GM12878 (cell line): Measurements from ENCODE around the gene MANBA. TPM values are rescaled to one million over a fixed set of nuclear protein-coding genes. Genes with fewer than 3 reads are reported as not detected.

Source experiments
- ATAC-seq: fragments of 200-7000 bp; cut with Tn5 transposase; 3 replicates; pipeline ENCODE4 v1.9.1; 2020; ENCODE audit warnings: mild to moderate bottlenecking, moderate library complexity
- BruUV-seq: library from RNA; stranded (reverse); fragments of 400-500 nt; replicated peaks from 2 replicates; lab custom pipeline; 2021; lab: Mats Ljungman, UMichigan
- CTCF ChIA-PET: fragments of 300-600 bp; sonication (Branson Sonifier 250); formaldehyde crosslinking; extraction: SDS; loops from one replicate; lab custom pipeline; 2021; ENCODE audit warnings: inconsistent platforms; lab: Yijun Ruan, JAX
- POLR2A ChIA-PET: fragments of 350-600 bp; formaldehyde crosslinking; extraction: SDS; loops from one replicate; lab custom pipeline; 2021; ENCODE audit warnings: inconsistent platforms; lab: Charles Lee
- RAD21 ChIA-PET: fragments of 300-600 bp; sonication (Branson Sonifier 250); formaldehyde crosslinking; loops from one replicate; lab custom pipeline; 2023; ENCODE audit warnings: antibody characterized with exemption; ENCODE audit not compliant: unreplicated experiment; lab: Charles Lee
- SMC1A ChIA-PET: fragments of 300-600 bp; sonication (Branson Sonifier 250); formaldehyde crosslinking; loops from one replicate; lab custom pipeline; 2023; ENCODE audit not compliant: unreplicated experiment, uncharacterized antibody; lab: Charles Lee
- DNase-seq: peaks from one replicate; pipeline ENCODE4 v3.0.0-alpha.2; 2011; ENCODE audit warnings: low read depth, low spot score
- FAIRE-seq: peaks from 3 replicates; lab custom pipeline; 2011; peaks lifted over from hg19 to GRCh38; lab: Jason Lieb, UNC
- H2AFZ ChIP-seq: 2 replicates; pipeline ENCODE4 v1.6.0; 2011; ENCODE audit warnings: low read depth, low read length, control low read depth; ENCODE audit not compliant: control insufficient read depth
- H3K27ac ChIP-seq: 2 replicates; pipeline ENCODE4 v1.5.1; 2011; ENCODE audit warnings: control low read depth; ENCODE audit not compliant: control insufficient read depth, insufficient read depth
- H3K27me3 ChIP-seq, 2 experiments: replicated peaks in 1 of 2; 2 replicates each; pipeline versions ENCODE4 v1.6.0 to v1.6.1; 2011; ENCODE audit warnings: low read length in 1 of 2; ENCODE audit not compliant: control insufficient read depth in 2 of 2, insufficient read depth in 2 of 2
- H3K36me3 ChIP-seq, 2 experiments: 2 replicates each; pipeline ENCODE4 v1.5.1; 2011; ENCODE audit warnings: low read length in 1 of 2; ENCODE audit not compliant: control insufficient read depth in 2 of 2, insufficient read depth in 2 of 2
- H3K4me1 ChIP-seq: 2 replicates; pipeline ENCODE4 v1.6.1; 2011; ENCODE audit warnings: mild to moderate bottlenecking, low read length, moderate library complexity, mixed read lengths; ENCODE audit not compliant: control insufficient read depth, insufficient read depth
- H3K4me2 ChIP-seq: 2 replicates; pipeline ENCODE4 v1.6.0; 2011; ENCODE audit warnings: control low read depth; ENCODE audit not compliant: control insufficient read depth, insufficient read depth
- H3K4me3 ChIP-seq: fragments of 200-600 bp; sonication (generic); 2 replicates; pipeline ENCODE4 v1.5.1; 2016
- H3K79me2 ChIP-seq: 2 replicates; pipeline ENCODE4 v1.6.0; 2011; ENCODE audit warnings: low read length; ENCODE audit not compliant: control insufficient read depth, insufficient read depth
- H3K9ac ChIP-seq: 2 replicates; pipeline ENCODE4 v1.8.0; 2011; ENCODE audit warnings: low read length, control low read depth, mixed read lengths; ENCODE audit not compliant: control insufficient read depth, insufficient read depth
- H3K9me3 ChIP-seq: replicated peaks from 3 replicates; pipeline ENCODE4 v1.5.1; 2011; ENCODE audit warnings: mild to moderate bottlenecking, low read length; ENCODE audit not compliant: control insufficient read depth, insufficient read depth
- H4K20me1 ChIP-seq: 2 replicates; pipeline ENCODE4 v1.6.0; 2011; ENCODE audit not compliant: control insufficient read depth, insufficient read depth
- BACH1 ChIP-seq: fragments of 450-650 bp; IDR thresholded peaks from 2 replicates; pipeline ENCODE4 v1.6.1; 2017; ENCODE audit warnings: mild to moderate bottlenecking, borderline replicate concordance
- CREB1 ChIP-seq: IDR thresholded peaks from 2 replicates; pipeline ENCODE4 v1.6.1; 2012; ENCODE audit warnings: low read depth, mild to moderate bottlenecking, inconsistent platforms
- FOXM1 ChIP-seq: IDR thresholded peaks from 2 replicates; pipeline ENCODE4 v1.6.1; 2012; ENCODE audit warnings: low read depth, mild to moderate bottlenecking, inconsistent platforms, low read length, moderate library complexity
- JUNB ChIP-seq: IDR thresholded peaks from 2 replicates; pipeline ENCODE4 v1.6.1; 2016; ENCODE audit warnings: antibody characterized with exemption, mild to moderate bottlenecking
- MTA2 ChIP-seq: fragments of 450-650 bp; IDR thresholded peaks from 2 replicates; pipeline ENCODE4 v1.6.1; 2016; ENCODE audit warnings: low read depth, mild to moderate bottlenecking, moderate library complexity
- NFIC ChIP-seq: IDR thresholded peaks from 2 replicates; pipeline ENCODE4 v1.6.1; 2012; ENCODE audit warnings: low read depth, mild to moderate bottlenecking, inconsistent platforms, low read length, moderate library complexity
- NFXL1 ChIP-seq: fragments of 450-650 bp; IDR thresholded peaks from 2 replicates; pipeline ENCODE4 v1.6.1; 2017; ENCODE audit warnings: antibody characterized with exemption, mild to moderate bottlenecking, borderline replicate concordance
- NRF1 ChIP-seq: conservative IDR thresholded peaks from 2 replicates; pipeline ENCODE4 v1.6.1; 2011; ENCODE audit warnings: mild to moderate bottlenecking, low read depth, low read length, improper control_type of control experiment
- PAX8 ChIP-seq: fragments of 450-650 bp; IDR thresholded peaks from 2 replicates; pipeline ENCODE4 v1.6.1; 2017; ENCODE audit warnings: mild to moderate bottlenecking, moderate library complexity
- PBX3 ChIP-seq: IDR thresholded peaks from 2 replicates; pipeline ENCODE4 v1.6.1; 2011; ENCODE audit warnings: mild to moderate bottlenecking, low read depth, low read length, moderate library complexity; ENCODE audit not compliant: insufficient replicate concordance
- POLR2A ChIP-seq: IDR thresholded peaks from 2 replicates; pipeline ENCODE4 v1.6.1; 2011; ENCODE audit warnings: low read depth, mild to moderate bottlenecking, low read length
- RFX5 ChIP-seq: IDR thresholded peaks from 2 replicates; pipeline ENCODE4 v1.6.1; 2011; ENCODE audit warnings: low read depth, low read length, improper control_type of control experiment
- SKIL ChIP-seq: fragments of 450-650 bp; IDR thresholded peaks from 2 replicates; pipeline ENCODE4 v1.6.1; 2017; ENCODE audit warnings: mild to moderate bottlenecking, low read depth, inconsistent platforms; ENCODE audit not compliant: poor library complexity, severe bottlenecking
- SUZ12 ChIP-seq: fragments of 200-600 bp; sonication (generic); IDR thresholded peaks from one replicate; pipeline ENCODE4 v1.6.1; 2018; ENCODE audit warnings: antibody characterized with exemption, mild to moderate bottlenecking; ENCODE audit not compliant: unreplicated experiment
- TCF12 ChIP-seq: IDR thresholded peaks from 2 replicates; pipeline ENCODE4 v1.6.1; 2011; ENCODE audit warnings: low read depth, mild to moderate bottlenecking, low read length
- YBX1 ChIP-seq: fragments of 450-650 bp; IDR thresholded peaks from 2 replicates; pipeline ENCODE4 v1.6.1; 2016; ENCODE audit warnings: antibody characterized with exemption
- ZNF217 ChIP-seq: fragments of 450-650 bp; IDR thresholded peaks from 2 replicates; pipeline ENCODE4 v1.6.1; 2017; ENCODE audit warnings: antibody characterized with exemption, mild to moderate bottlenecking
- WGBS: methylation state at CpG from one replicate; pipeline ENCODE4 v1.1.6; 2016; ENCODE audit warnings: low lambda C conversion rate; ENCODE audit not compliant: insufficient replicate concordance, insufficient coverage; ENCODE audit errors: missing lambda C conversion rate; 5-methylcytosine and 5-hydroxymethylcytosine counted together
- in situ Hi-C: fragments of 300-500 bp; cut with MboI; formaldehyde crosslinking; loops from 9 replicates; pipeline ENCODE4 v1.14.3; 2018; ENCODE audit warnings: mixed read lengths
- intact Hi-C: fragments of 100-400 bp; cut with micrococcal nuclease; formaldehyde crosslinking; loops from one replicate; pipeline ENCODE4 v1.14.2; 2022; ENCODE audit not compliant: unreplicated experiment
- polyA plus RNA-seq, 11 experiments: library from polyadenylated mRNA; depleted of rRNA in 4 of 11; unstranded in 6 of 11; stranded (reverse) in 5 of 11; fragments of >200 nt; fragmentation: Nextera tagmentation in 4 of 11; fragmentation: Illumina TruSeq in 1 of 11; extraction: Ambion mirVana in 4 of 11; extraction: Trizol in 1 of 11; gene quantifications; 1 replicate in 1 of 11; 2 replicates in 10 of 11; pipeline versions ENCODE4 v1.2.1 to v1.2.3, GENCODE V29; 2011 to 2016; ENCODE audit warnings: inconsistent platforms in 2 of 11, missing spikeins in 2 of 11, low read depth in 1 of 11
- total RNA-seq, 4 experiments: library from RNA; depleted of rRNA in 3 of 4; stranded (reverse); fragments of >200 nt in 3 of 4; fragmentation: Illumina TruSeq in 1 of 4; extraction: Trizol in 1 of 4; gene quantifications; 2 replicates each; pipeline versions ENCODE4 v1.2.1 to v1.2.3, GENCODE V29; 2013 to 2021
- TF ChIP-seq, protein P1 (sequence below): fragments of 450-650 bp; IDR thresholded peaks from 2 replicates; pipeline ENCODE4 v1.6.1; 2016; ENCODE audit warnings: mild to moderate bottlenecking, moderate library complexity, borderline replicate concordance

The MANBA gene
- total and polyA plus RNA-seq, 10 of the 15 experiments (the other 5 are each of a cell fraction or from before 2014, with no cell fraction given): 3.8 to 19.0 (median 12.5) TPM

- ATAC-seq: peak; percentile 66
- WGBS: 20% methylated on average over 6 of the region's 6 CpGs
- TF ChIP-seq ZNF217: no peak
- TF ChIP-seq MTA2: peak; percentile 4; the same call in 1 of the 2 replicates
- peak; percentile 47; the same call in 1 of the 2 replicates for TF ChIP-seq JUNB
- TF ChIP-seq SUZ12: no peak
- TF ChIP-seq CREB1: peak; percentile 95
- TF ChIP-seq YBX1: no peak
- TF ChIP-seq FOXM1: 0 out of 2 replicates have a peak, but pooled peaks have one; percentile 32
- no peak for TF ChIP-seq TCF12
- no peak for TF ChIP-seq PBX3
- TF ChIP-seq NRF1: no peak
- TF ChIP-seq PAX8: no peak
- TF ChIP-seq NFIC: peak; percentile 56; the same call in 1 of the 2 replicates
- TF ChIP-seq BACH1: no peak
- no peak for TF ChIP-seq RFX5
- TF ChIP-seq SKIL: peak; percentile 15
- TF ChIP-seq, protein P1, sequence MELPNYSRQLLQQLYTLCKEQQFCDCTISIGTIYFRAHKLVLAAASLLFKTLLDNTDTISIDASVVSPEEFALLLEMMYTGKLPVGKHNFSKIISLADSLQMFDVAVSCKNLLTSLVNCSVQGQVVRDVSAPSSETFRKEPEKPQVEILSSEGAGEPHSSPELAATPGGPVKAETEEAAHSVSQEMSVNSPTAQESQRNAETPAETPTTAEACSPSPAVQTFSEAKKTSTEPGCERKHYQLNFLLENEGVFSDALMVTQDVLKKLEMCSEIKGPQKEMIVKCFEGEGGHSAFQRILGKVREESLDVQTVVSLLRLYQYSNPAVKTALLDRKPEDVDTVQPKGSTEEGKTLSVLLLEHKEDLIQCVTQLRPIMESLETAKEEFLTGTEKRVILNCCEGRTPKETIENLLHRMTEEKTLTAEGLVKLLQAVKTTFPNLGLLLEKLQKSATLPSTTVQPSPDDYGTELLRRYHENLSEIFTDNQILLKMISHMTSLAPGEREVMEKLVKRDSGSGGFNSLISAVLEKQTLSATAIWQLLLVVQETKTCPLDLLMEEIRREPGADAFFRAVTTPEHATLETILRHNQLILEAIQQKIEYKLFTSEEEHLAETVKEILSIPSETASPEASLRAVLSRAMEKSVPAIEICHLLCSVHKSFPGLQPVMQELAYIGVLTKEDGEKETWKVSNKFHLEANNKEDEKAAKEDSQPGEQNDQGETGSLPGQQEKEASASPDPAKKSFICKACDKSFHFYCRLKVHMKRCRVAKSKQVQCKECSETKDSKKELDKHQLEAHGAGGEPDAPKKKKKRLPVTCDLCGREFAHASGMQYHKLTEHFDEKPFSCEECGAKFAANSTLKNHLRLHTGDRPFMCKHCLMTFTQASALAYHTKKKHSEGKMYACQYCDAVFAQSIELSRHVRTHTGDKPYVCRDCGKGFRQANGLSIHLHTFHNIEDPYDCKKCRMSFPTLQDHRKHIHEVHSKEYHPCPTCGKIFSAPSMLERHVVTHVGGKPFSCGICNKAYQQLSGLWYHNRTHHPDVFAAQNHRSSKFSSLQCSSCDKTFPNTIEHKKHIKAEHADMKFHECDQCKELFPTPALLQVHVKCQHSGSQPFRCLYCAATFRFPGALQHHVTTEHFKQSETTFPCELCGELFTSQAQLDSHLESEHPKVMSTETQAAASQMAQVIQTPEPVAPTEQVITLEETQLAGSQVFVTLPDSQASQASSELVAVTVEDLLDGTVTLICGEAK: no peak
- TF ChIP-seq POLR2A: no peak
- no peak for TF ChIP-seq NFXL1
These were observed 161.9 kb downstream of the MANBA start for GRCh38 chr4:102598762-102599374.

More at GRCh38 chr4:102598762-102599374, 161.9 kb downstream of the MANBA start:
- Histone ChIP-seq H3K27ac (peak overlapping the region; percentile 19), H3K27me3 (no peaks in the 10 kb centered on the region), H2AFZ (no peak overlapping the region), H3K36me3 (peaks cover 7 to 39% of the 10 kb centered on the region in 2 experiments), H3K4me1 (peaks cover 13% of the 10 kb centered on the region; the same call in 1 of the 2 replicates), H3K4me3 (no peak overlapping the region), H3K9ac (no peak overlapping the region), H3K79me2 (no peaks in the 10 kb centered on the region), H3K4me2 (no peak overlapping the region), H3K9me3 (no peaks in the 10 kb centered on the region), H4K20me1 (no peaks in the 10 kb centered on the region)
- ChIA-PET POLR2A (interaction anchor here (1.5 kb wide), 1 partner anchor 8 kb away, joined by 3 read pairs; no protein-coding TSS in a partner anchor), RAD21 (interaction anchor here (1.3 to 1.6 kb wide), 2 partner anchors 13 to 55 kb away, joined by 4 read pairs; no protein-coding TSS in a partner anchor), CTCF (interaction anchor here (1.0 to 2.0 kb wide), 4 partner anchors 11 to 56 kb away, joined by 3 to 7 read pairs (median 4); no protein-coding TSS in a partner anchor), SMC1A (interaction anchor here (0.8 to 3.4 kb wide), 11 partner anchors 11 to 172 kb away, joined by 3 to 9 read pairs (median 5); no protein-coding TSS in a partner anchor)
- no TSS peak for BruUV-seq
- FAIRE-seq (no peak), DNase-seq (no peak)
- in situ Hi-C loops (no loop called here), intact Hi-C loops (no loop called here)
